ENCODE measurements around the gene CEP70. TPM values are rescaled to one million over a fixed set of nuclear protein-coding genes. Genes with fewer than 3 reads are reported as not detected.

CEP70 gene
- total and polyA plus RNA-seq, 2 of the 13 experiments (the other 11 are each of a cell fraction or from before 2014, with no cell fraction given): 4.0 to 22.3 TPM

DNA sequence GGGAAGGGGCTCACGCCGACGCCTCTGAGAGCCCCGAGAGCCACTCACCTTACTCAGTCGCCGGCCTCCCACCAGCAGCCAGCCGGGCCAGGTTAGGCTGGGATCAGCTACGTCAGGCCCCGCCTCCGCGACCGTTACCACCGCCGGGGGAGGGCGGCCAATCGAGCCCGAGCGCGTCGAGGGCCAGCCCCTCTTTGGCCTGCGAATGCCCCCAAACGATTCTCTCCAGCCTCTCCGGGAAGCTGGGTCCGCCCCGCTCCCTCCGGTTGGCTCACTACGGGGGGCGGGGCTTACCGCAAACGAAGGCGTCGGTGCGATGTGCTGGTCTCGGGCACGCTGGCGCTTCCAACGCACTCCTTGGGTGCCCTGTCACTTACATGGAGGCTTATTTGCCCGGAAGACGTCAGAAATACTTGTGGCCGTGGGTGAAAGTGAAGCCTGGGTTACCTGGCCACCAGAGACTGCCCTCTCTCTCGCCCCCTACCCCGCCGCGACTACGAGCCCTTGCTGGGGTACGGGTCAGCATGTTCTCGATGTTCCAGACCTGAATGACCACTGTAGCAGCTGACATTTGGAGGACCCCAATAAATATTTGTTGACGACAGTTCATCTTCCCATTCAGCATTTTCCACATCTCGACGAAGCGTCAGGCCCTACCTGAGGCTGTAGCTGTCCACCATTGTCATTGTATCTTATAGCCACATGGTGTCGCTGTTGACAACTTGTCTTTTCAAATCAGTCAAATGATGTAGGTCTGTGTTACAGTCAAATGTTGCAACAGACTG is at the start of gene CEP70 (continued):
- TF ChIP-seq LCORL (IDR thresholded peaks at IDR 0.05) (no peak), LCORL (CRISPR knock-in tag; IDR thresholded peaks at IDR 0.05) (0 out of 2 replicates have a peak, but pooled peaks have one; percentile 25), GABPB1 (CRISPR knock-in tag; IDR thresholded peaks at IDR 0.05) (peak; percentile 81; the same call in 1 of the 2 replicates), CREB1 (IDR thresholded peaks at IDR 0.05) (peak; percentile 78), CREB1 (CRISPR knock-in tag; IDR thresholded peaks at IDR 0.05) (peak; percentile 82), SP2 (CRISPR knock-in tag; IDR thresholded peaks at IDR 0.05) (peak; percentile 57; the same call in 1 of the 2 replicates), ZNF550 (CRISPR knock-in tag; IDR thresholded peaks at IDR 0.05; ENCODE audit: borderline replicate concordance) (no peak), USF2 (IDR thresholded peaks at IDR 0.05; ENCODE audit: low read depth, low read length) (0 out of 2 replicates have a peak, but pooled peaks have one; percentile 16), USF2 (CRISPR knock-in tag; IDR thresholded peaks at IDR 0.05; ENCODE audit: borderline replicate concordance) (no peak; the same call in 1 of the 2 replicates), GATAD1 (CRISPR knock-in tag; IDR thresholded peaks at IDR 0.05) (peak; percentile 81), TCF7 (IDR thresholded peaks at IDR 0.05; ENCODE audit: low read depth) (no peak), ZNF30 (CRISPR knock-in tag; IDR thresholded peaks at IDR 0.05) (no peak)
- TF ChIP-seq, protein P1, sequence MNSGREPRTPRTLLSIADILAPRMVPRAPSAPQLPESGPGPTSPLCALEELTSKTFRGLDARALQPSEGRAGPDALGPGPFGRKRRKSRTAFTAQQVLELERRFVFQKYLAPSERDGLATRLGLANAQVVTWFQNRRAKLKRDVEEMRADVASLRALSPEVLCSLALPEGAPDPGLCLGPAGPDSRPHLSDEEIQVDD (CRISPR knock-in tag; IDR thresholded peaks at IDR 0.05; ENCODE audit: borderline replicate concordance): no peak
- TF ChIP-seq, protein P2, sequence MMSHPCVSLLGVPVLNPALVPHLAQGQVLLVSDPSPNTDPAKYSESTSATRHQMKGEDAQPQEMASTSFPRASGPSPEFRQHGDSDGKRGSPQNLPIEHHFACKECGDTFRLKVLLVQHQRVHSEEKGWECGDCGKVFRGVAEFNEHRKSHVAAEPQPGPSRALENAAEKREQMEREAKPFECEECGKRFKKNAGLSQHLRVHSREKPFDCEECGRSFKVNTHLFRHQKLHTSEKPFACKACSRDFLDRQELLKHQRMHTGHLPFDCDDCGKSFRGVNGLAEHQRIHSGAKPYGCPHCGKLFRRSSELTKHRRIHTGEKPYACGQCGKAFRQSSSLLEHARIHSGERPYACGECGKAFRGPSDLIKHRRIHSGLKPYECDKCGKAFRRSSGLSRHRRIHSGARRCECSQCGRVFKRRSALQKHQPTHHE (CRISPR knock-in tag; IDR thresholded peaks at IDR 0.05; ENCODE audit: borderline replicate concordance): peak; percentile 19; the same call in 1 of the 2 replicates
